Glutamatergic neuron (in vitro differentiated cells): ENCODE data around the gene ABR. TPM values are rescaled to one million over a fixed set of nuclear protein-coding genes. Genes with fewer than 3 reads are reported as not detected.

Experiments
- DNase-seq: peaks from one replicate; pipeline ENCODE4 v3.0.0; 2022
- H3K27ac Mint-ChIP-seq: one replicate; pipeline ENCODE4 v1.8.0; 2020; ENCODE audit warnings: mild to moderate bottlenecking, mixed read lengths, inconsistent platforms; ENCODE audit not compliant: unreplicated experiment
- H3K27me3 Mint-ChIP-seq: one replicate; pipeline ENCODE4 v1.8.0; 2020; ENCODE audit warnings: mild to moderate bottlenecking, moderate library complexity, mixed read lengths, inconsistent platforms; ENCODE audit not compliant: unreplicated experiment
- H3K36me3 Mint-ChIP-seq: one replicate; pipeline ENCODE4 v1.8.0; 2020; ENCODE audit warnings: mild to moderate bottlenecking, mixed read lengths, inconsistent platforms; ENCODE audit not compliant: unreplicated experiment
- H3K4me1 Mint-ChIP-seq: one replicate; pipeline ENCODE4 v1.8.0; 2020; ENCODE audit warnings: mild to moderate bottlenecking, low read depth, mixed read lengths, inconsistent platforms; ENCODE audit not compliant: unreplicated experiment
- H3K4me3 Mint-ChIP-seq: one replicate; pipeline ENCODE4 v1.8.0; 2020; ENCODE audit warnings: mild to moderate bottlenecking, mixed read lengths, inconsistent platforms; ENCODE audit not compliant: unreplicated experiment
- H3K9me3 Mint-ChIP-seq: one replicate; pipeline ENCODE4 v1.8.0; 2020; ENCODE audit warnings: mild to moderate bottlenecking, moderate library complexity, mixed read lengths, inconsistent platforms; ENCODE audit not compliant: unreplicated experiment
- CTCF ChIP-seq: fragments of 200-600 bp; sonication (generic); IDR thresholded peaks from one replicate; pipeline ENCODE4 v1.5.0; 2021; ENCODE audit not compliant: partially characterized antibody, unreplicated experiment
- total RNA-seq: library from RNA; stranded (reverse); fragmentation: NEBNext Ultra II Directional; extraction: Animal tissue kit (Norgen Biotek cat#: 25700); gene quantifications from one replicate; pipeline ENCODE4 v1.2.1, GENCODE V29; 2021; ENCODE audit not compliant: unreplicated experiment

ABR gene
- total RNA-seq, 1 donor from 2014 or later, result 219 TPM

GRCh38 chr17:1056761-1057160 lies 123.0 kb downstream of the ABR start:
- H3K4me1 Mint-ChIP-seq, result peaks cover 8% of the 10 kb centered on the region
- peak overlapping the region; percentile 50 for H3K27ac Mint-ChIP-seq
- H3K4me3 Mint-ChIP-seq, result no peak overlapping the region
- H3K9me3 Mint-ChIP-seq, result peaks cover 17% of the 10 kb centered on the region
- no peaks in the 10 kb centered on the region for H3K36me3 Mint-ChIP-seq
- no peak for TF ChIP-seq CTCF
- peaks cover 14% of the 10 kb centered on the region for H3K27me3 Mint-ChIP-seq
- no peak for DNase-seq

DNA sequence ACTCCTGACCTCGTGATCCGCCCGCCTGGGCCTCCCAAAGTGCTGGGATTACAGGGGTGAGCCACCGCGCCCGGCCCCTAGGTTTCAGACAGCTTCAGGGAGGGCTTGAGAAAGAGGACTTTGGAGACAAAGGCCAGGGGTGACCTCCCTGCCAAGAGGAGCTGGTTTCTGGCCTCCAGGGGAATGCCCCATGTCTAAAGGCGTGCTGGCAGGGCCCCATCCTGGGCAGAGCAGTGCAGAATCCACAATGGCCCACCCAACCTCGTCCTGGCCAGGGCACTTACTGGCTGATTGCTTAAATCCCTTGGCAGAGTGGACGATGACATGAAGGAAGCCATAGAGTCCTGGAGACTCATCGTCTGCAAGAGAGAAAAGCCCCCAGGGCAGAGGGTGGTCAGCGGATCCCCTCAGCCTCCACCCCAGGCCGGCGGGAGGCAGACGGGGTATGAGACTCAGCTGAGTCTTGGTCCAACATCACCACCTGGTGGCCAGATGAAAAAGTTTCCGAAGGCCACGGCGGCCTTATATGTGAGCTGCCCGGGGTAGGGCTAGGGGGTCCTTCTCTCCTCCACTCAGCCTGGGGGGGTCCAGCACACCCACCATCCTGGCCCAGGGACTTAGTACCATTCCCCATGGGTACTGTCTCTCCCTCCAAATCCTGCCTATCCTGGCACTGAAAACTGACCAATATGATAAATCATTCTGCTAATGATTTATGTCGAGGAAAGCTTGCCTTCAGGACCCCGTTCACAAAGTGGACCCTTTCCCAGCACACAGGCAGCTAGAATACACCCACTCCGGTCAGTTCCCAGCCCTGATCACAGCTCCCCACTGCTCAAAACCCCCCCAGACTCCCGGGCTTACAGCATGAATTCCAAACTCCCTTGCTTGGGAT lies 123.8 kb downstream of the ABR start:
- no peak overlapping the region for H3K4me3 Mint-ChIP-seq
- H3K27ac Mint-ChIP-seq, result peak overlapping the region; percentile 50
- peaks cover 8% of the 10 kb centered on the region for H3K4me1 Mint-ChIP-seq
- H3K36me3 Mint-ChIP-seq, result no peaks in the 10 kb centered on the region
- H3K9me3 Mint-ChIP-seq, result peaks cover 15% of the 10 kb centered on the region
- H3K27me3 Mint-ChIP-seq, result peaks cover 10% of the 10 kb centered on the region
- peak; percentile 89 for TF ChIP-seq CTCF
- DNase-seq, result peak; percentile 90

DNA sequence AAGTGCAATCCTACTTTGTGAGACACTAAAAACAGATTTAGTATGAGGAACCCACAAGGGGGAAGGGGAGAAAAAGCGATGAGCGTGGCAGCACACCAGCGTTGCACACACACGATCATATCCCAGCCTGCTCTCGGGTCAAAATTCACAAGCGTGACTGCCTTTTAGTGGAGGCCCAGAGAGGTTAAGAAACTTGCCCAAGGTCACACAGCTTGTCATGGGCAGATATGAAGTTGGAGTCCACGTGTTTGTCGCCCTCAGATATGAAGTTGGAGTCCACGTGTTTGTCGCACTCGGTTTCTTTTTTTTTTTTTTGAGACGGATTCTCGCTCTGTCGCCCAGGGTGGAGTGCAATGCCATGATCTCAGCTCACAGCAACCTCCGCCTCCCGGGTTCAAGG lies 124.5 kb downstream of the ABR start:
- Mint-ChIP-seq H3K36me3 (no peaks in the 10 kb centered on the region), H3K27ac (no peak overlapping the region), H3K4me3 (no peak overlapping the region), H3K4me1 (peaks cover 8% of the 10 kb centered on the region), H3K9me3 (peaks cover 13% of the 10 kb centered on the region), H3K27me3 (peaks cover 10% of the 10 kb centered on the region)
- DNase-seq, result no peak
- no peak for TF ChIP-seq CTCF

DNA sequence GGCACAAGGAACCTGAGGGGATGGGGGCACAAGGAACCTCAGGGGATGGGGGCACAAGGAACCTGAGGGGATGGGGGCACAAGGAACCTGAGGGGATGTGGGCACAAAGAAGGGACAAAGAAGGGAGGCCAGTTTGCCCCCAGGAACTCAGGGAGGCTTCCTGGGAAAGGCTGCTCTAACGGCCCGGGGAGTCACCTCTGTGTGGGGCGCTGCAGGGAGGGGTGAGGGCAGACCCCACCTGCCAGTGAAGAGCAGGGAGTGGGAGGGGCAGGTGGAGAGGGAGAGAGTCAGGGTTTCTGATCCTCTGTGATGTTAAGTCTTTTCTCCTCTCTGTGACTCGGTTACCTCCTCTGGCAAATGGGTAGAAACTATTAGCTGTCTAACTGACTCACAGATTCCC lies 125.1 kb downstream of the ABR start:
- Mint-ChIP-seq H3K4me1 (peaks cover 8% of the 10 kb centered on the region), H3K27me3 (peaks cover 9% of the 10 kb centered on the region), H3K4me3 (no peak overlapping the region), H3K9me3 (peaks cover 14% of the 10 kb centered on the region), H3K27ac (no peak overlapping the region), H3K36me3 (no peaks in the 10 kb centered on the region)
- TF ChIP-seq CTCF, result no peak
- DNase-seq, result no peak

- no peak for DNase-seq
- Mint-ChIP-seq H3K27me3 (peaks cover 9% of the 10 kb centered on the region), H3K4me1 (peaks cover 9% of the 10 kb centered on the region), H3K36me3 (no peaks in the 10 kb centered on the region), H3K27ac (no peak overlapping the region), H3K4me3 (no peak overlapping the region), H3K9me3 (peaks cover 11% of the 10 kb centered on the region)
- no peak for TF ChIP-seq CTCF
Measured at GRCh38 chr17:1053661-1054360, 126.0 kb downstream of the ABR start.
